ENCODE results near the gene RRBP1.

DNA sequence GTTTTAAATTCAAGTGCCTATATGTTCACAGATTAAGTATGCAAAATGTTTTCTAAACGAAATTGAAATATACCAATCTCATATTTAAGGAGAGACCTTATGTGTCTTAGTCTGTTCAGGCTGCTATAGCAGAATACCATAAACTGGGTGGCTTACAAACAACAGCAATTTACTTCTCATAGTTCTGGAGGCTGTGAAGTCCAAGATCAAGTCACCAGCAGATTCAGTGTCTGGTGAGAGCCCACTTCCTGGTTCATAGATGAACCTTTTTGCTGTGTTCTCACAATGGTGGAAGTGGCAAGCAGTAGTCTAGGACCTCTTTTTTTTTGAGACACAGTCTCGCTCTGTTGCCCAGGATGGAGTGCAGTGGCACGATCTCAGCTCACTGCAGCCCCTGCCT, 115.7 kb downstream of the RRBP1 start:
- TF ChIP-seq, protein P1, sequence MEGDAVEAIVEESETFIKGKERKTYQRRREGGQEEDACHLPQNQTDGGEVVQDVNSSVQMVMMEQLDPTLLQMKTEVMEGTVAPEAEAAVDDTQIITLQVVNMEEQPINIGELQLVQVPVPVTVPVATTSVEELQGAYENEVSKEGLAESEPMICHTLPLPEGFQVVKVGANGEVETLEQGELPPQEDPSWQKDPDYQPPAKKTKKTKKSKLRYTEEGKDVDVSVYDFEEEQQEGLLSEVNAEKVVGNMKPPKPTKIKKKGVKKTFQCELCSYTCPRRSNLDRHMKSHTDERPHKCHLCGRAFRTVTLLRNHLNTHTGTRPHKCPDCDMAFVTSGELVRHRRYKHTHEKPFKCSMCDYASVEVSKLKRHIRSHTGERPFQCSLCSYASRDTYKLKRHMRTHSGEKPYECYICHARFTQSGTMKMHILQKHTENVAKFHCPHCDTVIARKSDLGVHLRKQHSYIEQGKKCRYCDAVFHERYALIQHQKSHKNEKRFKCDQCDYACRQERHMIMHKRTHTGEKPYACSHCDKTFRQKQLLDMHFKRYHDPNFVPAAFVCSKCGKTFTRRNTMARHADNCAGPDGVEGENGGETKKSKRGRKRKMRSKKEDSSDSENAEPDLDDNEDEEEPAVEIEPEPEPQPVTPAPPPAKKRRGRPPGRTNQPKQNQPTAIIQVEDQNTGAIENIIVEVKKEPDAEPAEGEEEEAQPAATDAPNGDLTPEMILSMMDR (conservative IDR thresholded peaks at IDR 0.05 in 1 of 2, IDR thresholded peaks at IDR 0.05 in 1 of 2; ENCODE audit: extremely low read depth in 1 of 2, insufficient read depth in 1 of 2, low read depth in 1 of 2, low read length in 2 of 2): no peak
- TF ChIP-seq EZH2 (IDR thresholded peaks at IDR 0.05; ENCODE audit: borderline replicate concordance, low read length): no peak
